GM19324 (cell line): ENCODE measurements around the gene MTRF1L.

Experiments used
- ATAC-seq: cut with Tn5 transposase; IDR thresholded peaks from one replicate; pipeline ENCODE4 v1.9.1; 2021; ENCODE audit warnings: mild to moderate bottlenecking, moderate library complexity; ENCODE audit not compliant: unreplicated experiment, low FRiP score

The MTRF1L gene, protein sequence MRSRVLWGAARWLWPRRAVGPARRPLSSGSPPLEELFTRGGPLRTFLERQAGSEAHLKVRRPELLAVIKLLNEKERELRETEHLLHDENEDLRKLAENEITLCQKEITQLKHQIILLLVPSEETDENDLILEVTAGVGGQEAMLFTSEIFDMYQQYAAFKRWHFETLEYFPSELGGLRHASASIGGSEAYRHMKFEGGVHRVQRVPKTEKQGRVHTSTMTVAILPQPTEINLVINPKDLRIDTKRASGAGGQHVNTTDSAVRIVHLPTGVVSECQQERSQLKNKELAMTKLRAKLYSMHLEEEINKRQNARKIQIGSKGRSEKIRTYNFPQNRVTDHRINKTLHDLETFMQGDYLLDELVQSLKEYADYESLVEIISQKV

DNA sequence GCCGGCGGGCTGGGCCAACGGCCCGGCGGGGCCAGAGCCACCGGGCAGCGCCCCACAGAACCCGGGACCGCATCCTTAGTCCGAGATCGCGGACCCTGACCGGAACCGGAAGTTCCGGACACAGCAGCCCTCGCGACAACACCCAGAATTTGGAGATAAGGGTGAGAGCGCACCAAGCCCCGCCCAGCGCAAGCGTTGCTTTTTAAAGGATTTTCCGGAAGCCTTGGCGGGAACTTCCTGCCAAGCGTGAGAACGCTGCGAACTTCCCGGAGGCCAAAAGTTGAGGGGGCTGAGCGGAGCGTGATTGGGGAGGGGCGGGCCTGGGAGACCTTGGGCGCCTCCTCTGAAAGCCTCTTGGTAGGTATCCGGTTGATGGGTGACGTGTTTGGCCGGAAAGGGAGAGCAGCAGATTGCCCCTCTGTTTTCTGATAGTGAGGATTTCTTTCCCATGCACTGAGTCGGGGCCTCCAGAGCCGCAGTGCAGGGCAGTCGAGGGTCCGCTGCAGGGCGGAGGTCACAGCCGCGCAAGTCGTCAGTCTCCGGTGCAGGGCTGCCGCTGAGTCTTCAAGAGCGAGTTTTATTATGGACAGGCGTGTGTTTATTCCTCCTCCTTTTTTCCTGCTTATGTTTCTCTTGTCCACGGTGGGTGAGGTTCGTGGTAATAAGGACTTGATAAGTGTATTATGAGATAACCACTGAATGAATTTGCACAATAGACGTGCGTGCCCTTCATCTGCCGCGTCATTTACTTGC, at the start of gene MTRF1L:
TSS of gene MTRF1L (minus strand) at position 97 of the 753 bp plus-strand sequence. CDS start at position 73, 24 bp downstream.
- peak; percentile 96 for ATAC-seq

DNA sequence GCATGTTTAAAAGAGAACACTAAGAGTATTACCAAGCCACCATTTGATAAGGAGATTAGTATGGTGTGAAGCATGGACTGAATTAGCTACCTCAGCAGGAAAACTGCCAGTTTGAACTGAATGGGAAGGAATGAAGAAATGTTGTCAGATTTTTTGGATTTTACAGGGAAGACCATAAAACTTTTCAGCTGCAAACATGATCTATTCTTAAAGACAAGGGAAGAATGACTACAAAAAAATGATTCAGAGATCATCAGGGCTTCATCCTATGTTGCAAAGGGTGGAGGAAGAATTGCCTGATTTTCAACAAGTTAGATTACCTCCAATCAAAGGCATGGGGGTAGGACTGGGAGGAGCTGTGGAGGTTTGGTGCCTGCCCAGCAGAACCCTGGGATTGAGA, 49.3 kb upstream of the MTRF1L start:
- ATAC-seq = no peak

DNA sequence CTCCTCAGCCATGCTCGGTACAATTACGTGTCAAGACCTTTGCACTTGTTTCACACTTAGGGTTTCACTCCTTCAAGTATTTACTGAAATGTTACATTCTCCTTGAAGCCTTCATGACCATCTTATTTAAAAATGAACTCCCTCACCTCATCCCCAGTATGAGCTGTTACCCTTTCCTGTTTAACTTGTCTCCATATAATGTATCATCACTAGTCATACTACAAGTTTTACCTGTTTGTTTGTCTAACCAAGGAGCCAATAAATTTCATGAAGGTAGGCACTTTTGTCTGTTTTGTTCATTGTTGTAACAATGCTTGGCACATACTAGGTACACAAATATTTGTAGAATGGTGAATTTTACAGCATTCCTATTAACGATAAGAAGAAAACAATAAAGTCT, 46.1 kb upstream of the MTRF1L start:
- ATAC-seq = no peak

DNA sequence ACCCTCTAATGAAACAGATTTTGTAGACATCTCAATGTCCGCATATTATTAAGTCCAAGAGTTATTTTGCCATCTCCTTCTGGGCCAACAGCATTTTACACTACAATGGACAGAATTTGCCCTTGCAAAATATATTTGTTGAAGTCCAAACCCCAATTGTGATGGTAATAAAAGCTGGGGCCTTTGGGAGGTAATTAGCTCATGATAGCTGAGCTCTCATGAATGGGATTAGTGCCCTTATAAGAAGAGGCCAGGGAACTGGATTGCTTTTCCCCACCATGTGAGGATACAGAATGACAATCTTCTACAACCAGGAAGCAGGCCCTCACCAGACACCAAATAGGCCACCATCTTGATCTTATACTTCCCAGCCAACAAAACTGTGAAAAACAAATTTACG, 44.9 kb upstream of the MTRF1L start:
- no peak for ATAC-seq

DNA sequence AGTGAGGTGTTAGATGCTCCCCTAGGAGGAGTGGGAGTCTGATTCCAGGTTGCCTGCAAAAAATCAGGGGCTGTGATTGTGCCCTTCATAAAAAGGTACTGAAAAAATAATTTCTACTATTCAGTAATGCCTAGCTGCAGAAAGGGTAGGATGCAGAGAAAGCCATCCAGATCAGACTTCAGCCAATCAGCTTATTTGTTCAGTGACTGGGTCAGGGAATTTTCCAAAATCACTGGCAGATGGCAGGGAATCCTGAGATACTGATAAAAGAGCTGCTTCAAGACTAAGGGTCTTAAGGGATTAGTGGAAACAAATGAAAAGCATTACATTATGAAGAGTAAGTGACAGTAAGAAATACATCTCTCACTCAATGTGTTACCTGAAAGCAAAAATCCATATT, 42.8 kb upstream of the MTRF1L start:
- no peak for ATAC-seq

DNA sequence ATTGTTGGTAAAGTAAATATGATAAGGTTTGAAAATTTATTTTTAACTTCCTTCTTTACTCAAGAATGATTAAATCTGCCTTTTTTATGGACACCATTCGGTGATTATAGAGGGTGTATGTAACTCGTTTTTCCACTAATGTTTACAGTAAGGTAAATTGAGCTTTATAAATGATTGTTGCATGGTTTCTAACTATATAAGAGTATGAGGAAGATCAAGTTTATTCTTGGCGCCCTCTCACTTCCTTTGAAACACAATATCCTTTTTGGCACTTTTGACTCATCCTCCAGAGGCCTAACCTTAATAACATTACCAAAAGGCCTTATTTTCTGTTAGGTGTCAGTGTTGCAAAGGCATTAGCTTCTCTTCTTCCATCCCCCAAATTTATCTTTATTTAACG, 41.8 kb upstream of the MTRF1L start:
- no peak for ATAC-seq

DNA sequence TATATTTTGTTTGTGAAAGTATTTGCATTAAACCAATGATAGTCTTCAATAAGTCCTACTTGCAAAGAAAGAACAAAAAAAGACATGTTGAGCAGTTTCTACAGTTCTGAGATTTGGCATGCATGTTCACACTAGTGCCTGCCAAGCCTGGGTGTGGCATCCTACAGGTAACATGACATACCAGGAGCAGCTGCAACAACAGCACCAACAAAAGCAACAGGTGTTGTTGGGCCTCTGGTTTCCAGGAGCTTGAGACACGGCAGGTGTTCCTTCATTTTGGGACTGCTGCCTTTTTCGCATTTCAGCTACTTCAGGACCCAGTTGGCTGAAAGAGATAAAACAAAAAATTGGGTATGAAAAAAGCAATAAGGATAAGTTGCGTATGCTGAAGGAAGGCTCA, 41.2 kb upstream of the MTRF1L start:
- ATAC-seq = no peak

DNA sequence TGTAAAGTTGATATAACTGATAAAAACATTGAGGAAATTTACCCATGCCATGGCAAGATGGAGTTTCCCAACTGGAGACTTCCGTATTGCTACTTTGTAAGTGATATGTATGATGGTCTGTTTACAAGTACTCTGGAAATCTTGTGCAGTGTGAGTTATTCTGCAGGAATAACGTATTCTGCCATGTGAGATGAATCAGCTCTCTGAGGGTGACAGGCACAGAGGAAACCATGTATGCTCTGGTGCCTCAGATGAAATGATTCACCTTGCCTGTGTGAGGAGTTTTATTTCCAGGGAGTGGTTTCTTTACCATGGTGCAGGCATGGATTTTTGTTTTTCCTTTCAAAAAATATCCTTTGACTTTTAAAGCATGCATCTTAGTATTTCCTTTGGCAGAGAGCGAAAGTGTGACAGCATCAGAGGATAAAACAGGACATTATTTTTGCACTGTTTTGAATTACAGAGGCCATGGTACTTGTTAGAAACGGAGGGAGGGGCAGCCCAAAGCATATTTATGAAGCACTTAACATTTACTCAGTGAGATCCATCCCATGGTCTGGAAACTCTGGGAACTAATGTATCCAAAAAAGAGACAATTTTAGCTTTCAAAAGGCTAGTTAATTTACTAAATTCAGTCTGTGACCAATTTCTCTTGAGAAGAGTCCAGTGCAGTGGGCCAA, 36.0 kb upstream of the MTRF1L start:
- no peak for ATAC-seq

DNA sequence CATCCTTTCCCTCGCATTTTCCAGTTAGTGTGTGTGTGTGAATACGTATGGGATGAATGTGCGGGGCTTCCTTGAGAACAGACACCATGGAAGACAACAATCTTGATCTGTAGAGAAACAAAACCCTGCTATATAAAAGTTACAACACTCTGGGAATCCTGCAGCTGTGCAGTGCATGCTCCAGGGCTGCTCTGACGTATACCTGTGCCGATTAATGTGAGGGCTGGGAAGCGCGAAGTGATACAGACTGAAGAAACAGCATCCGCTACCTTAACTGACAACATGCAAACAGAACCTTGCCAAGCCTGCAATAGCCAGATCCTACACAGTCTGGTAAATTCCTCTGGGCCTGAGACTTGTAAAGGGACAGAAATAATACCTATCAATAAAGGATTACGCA, 31.6 kb upstream of the MTRF1L start:
- no peak for ATAC-seq

DNA sequence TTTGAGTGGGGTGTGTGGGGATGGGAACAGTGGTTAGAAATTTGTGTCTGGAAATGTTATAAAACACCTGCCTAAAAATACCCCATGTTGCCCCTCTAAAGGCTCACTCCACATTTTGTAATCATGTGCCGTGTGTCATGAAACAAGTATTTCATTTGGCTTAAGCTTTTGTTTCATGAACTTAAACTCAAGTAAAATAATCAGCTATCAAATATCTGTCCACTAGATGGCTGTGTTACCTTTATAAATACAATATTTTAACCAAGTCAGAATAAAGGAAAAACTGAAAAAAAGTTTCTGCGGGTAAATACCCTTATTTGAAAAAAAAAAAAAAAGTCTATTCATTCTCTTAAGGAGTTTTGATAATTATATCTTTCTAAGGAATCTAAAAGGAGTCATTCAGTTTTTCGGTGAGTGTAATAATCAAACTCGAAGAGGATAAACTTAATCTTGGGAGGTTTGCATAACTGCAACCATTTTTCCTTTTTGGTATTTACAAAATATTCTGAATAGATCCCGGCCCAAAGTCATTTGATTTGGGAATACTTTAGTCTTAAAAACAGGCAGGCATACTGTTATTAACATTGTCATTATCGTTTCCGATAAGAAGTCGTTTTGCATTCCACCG, 29.9 kb upstream of the MTRF1L start:
- no peak for ATAC-seq

DNA sequence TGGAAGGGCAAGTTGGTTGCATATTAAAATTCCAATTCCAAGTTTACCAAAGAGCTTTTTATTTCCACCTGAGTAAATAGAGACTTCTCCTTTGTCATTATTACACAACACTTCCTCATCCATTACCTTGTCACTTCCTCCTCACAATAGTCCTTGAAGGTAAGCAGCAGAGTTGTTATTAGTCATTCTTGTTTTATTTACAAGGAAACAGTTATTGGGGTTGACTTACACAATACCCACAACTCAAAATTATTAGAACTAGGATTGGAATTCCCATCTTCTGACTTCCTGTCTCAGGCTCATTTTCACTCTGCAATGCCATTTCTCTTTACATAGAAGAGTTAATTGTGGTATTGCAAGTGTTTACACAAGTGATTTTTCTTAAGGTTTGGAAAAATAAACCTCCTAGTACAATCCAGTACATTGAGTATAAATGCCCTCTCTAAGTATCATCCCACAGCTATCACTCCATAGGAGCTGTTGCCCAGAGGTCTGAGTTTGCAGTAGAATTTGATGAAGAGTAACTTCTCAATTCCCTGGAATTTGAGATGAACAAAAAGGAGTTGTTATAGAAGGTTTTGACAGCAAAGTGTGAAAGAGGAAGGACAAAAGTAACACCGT, 28.9 kb upstream of the MTRF1L start:
- no peak for ATAC-seq

DNA sequence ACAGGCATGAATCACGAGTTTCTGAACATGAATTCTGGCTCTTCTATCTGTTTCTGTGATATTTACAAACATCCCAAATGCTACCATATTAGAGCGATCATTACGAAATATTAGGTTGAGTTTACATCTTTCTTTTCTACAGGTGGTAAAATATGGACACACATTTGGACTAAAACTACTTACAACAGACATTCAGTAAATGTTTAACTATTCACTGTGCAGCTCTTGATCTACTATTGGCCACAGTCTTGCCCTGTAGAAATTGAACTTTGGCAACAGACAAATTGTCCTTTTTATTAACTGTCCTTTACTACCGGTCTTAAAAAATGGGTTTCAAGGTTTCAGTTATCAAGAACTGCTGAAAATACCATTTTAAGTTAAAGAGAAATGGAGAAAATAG, 26.5 kb upstream of the MTRF1L start:
- ATAC-seq = no peak

DNA sequence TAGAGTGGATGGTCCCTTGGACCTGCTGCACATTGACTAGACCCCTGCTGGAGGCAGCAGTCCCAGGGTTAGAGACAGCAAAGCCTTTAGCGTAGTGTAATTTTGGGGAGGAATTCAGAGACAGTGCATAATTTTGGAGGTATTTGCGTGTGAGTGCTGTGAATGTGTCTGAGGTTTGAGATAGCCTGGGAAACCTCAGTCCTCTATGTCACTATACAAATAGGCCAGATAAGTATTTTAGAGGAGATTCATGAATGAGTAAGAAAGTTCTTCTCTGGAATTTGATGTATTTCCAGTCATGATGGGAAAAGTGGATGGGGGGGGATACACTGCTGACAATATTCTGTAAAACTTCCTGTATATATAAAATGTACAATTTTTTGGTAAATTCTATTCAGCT, 25.8 kb upstream of the MTRF1L start:
- ATAC-seq = no peak

DNA sequence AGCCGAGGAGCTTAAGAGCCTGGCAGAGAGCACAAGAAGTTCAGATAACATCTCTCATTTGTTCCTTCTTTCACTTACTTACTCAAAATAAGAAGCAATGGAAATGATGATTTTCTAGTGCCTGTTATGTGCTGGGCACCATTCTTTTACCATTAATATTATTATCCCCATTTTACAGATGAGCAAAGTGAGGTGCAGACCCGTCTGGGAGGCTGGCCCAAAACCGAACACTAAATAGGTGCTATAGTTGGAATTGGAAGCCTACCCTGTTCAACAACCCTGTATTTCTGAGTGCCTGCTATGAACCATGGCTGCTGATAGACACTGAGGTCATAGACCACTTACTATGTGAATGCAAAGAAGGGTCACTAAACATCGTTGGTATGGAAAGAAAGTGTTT, 25.0 kb upstream of the MTRF1L start:
- ATAC-seq = no peak

DNA sequence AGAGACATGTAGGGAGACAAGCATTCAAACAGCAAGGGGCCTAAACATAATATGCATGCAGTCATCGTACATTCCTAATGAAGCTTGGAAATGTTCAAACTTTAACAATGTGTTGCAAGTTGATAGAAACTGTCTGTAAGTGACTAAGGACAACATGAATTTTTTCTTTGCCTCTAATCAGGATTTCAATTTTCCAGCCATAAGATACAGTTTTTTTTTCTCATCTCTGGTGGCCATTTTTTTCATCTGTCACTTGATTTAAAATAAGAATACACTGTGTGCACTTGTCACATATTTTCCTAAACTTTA, 22.2 kb upstream of the MTRF1L start:
- ATAC-seq = peak; percentile 15

DNA sequence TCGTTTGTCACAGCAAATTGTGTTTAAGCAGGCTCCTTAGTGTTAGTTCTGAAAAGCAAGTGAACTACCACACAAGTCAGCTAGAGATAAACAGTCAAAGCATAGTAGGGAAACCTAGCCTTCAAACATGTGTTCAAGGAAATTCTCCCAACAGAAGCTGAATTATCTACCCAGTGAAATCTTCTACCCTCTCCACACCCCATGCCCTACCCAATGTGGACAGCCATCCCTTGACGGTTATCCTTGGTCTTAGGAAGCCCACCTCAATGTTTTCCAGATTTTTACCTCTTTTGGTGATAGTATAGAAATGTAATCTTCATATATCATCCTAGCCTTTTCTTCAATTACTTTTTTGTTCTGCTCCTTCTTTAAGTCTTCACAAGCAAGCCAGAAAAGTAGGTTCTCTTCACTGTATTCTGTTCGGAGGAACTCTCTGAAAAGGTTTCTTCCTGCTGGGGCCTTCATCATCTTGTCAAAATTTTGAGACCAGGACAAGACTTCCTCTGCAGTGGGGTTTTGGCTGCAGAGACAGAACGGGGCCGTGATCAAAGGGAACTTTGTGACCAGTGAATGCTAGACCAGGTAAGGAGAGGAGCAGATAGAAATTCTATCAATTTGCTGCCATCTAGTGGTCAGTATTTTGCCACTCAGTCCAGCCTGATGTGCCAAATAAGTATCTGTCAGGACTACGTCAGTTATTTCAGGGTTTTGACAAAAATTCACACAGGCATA, 21.6 kb upstream of the MTRF1L start:
- peak; percentile 95 for ATAC-seq

DNA sequence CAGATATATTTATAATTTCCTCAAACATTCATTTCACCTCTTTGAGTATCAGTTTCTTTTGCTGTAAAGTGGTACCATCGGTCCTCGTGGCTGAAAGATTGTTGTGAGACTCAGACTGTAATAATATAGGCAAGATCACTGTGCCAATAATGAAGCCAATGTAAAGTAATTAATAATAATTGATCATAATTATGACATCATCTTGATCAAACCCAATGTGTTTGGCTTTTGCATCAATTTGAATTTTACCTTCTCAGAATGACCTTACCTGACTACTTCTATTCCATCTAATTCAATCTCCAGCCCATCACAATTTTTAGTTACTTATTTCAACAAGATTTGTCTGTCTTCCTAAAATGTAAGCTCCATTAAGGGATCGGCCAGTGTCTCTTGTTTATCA, 15.8 kb upstream of the MTRF1L start:
- no peak for ATAC-seq

DNA sequence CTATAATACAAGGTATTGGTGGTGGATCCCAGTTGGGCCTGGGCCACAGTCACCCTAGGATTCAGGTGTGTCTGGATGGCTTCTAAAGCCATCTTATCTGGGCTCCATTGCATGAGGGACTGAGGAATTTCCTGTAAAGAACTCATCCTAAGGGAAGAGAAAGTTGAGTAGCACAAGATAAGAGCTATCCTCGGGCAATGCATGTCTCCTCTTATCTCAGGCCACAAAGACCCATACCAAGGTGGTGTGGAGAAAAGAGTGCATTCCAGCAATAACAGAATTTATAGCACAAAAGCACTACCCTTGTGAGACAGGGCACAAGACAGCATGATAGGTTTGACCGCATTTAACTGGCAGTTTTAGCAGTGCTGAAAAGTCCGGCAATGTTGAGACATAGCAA, 14.3 kb upstream of the MTRF1L start:
- ATAC-seq = no peak

DNA sequence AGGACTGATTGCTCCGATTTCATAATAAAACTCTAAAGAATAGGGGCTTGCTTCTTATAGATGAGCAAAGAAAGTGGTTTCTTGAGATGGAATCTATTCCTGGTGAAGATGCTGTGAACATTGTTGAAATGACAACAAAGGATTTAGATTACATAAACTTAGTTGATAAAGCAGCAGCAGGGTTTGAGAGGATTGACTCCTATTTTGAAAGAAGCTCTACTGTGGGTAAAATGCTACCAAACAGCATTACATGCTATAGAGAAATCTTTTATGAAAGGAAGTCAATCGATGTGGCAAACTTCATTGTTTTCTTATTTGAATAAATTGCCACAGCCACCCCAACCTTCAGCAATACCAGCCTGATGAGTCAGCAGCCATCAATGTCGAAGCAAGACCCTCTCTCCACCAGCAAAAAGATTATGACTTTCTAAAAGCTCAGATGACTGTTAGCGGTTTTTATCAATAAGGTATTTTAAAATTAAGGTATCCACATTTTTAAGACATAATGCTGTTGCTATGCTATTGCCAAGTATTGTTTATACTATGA, 12.7 kb upstream of the MTRF1L start:
- ATAC-seq = no peak

DNA sequence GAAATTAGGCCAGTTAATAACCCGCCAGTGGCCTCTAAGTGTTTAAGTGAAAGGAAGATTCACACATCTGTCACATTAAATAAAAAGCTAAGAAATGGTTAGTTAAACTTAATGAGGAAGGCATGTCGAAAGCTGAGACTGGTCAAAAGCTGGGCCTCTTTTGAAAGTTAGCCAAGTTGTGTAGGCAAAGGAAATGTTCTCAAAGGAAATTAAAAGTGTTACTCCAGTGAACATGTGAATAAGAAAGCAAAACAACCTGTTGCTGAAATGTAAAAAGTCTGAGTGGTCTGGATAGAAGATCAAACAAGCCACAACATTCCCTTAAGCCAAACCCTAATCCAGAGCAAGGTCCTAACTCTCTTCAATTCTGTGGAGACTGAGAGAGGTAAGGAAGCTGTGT, 10.9 kb upstream of the MTRF1L start:
- ATAC-seq = no peak
